Superior temporal gyrus (tissue), 1 donor: ENCODE data around the gene OVCA2.

ENCODE experiments used
- DNase-seq: peaks from one replicate; pipeline ENCODE4 v3.0.0-alpha.2; 2016; ENCODE audit errors: extremely low spot score

OVCA2 gene

GRCh38 chr17:2065949-2066400 is 24.2 kb downstream of the OVCA2 start:
- DNase-seq = no peak

- no peak for DNase-seq
Measured at GRCh38 chr17:2067048-2067561, 25.3 kb downstream of the OVCA2 start.

- no peak for DNase-seq
Measured at GRCh38 chr17:2067608-2068024, 25.8 kb downstream of the OVCA2 start.

DNA sequence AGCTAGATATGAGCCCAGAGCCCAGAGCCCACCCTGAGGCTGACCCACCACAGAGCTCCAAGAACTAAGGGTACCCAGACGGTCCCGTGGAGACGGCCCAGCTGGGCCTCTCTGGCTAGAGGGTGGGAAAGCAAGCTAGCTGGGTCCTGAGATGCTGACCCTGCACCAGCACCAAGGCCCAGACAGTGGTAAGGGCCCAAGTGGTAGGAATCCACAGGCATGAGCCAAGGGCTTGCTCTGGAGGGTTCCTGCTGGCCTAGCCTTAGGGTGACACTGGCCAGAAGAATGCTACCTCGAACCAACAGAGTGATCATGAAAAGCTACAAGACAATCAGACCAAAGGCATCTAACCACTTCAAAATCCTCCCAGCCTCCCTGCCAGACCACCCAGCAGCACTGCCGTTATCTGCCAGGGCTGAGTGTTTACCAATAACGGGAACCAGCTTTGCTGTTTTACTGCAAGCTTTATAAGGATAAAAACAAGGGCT is 26.3 kb downstream of the OVCA2 start:
- DNase-seq = no peak

- no peak for DNase-seq
Measured at GRCh38 chr17:2068519-2069051, 26.8 kb downstream of the OVCA2 start.

- DNase-seq = no peak
Measured at GRCh38 chr17:2070241-2071023, 28.6 kb downstream of the OVCA2 start.

GRCh38 chr17:2071024-2071385 is 29.2 kb downstream of the OVCA2 start:
- no peak for DNase-seq

GRCh38 chr17:2071455-2072281 is 29.8 kb downstream of the OVCA2 start:
- no peak for DNase-seq

- DNase-seq = no peak
Measured at GRCh38 chr17:2074919-2075318, 33.1 kb downstream of the OVCA2 start.

DNA sequence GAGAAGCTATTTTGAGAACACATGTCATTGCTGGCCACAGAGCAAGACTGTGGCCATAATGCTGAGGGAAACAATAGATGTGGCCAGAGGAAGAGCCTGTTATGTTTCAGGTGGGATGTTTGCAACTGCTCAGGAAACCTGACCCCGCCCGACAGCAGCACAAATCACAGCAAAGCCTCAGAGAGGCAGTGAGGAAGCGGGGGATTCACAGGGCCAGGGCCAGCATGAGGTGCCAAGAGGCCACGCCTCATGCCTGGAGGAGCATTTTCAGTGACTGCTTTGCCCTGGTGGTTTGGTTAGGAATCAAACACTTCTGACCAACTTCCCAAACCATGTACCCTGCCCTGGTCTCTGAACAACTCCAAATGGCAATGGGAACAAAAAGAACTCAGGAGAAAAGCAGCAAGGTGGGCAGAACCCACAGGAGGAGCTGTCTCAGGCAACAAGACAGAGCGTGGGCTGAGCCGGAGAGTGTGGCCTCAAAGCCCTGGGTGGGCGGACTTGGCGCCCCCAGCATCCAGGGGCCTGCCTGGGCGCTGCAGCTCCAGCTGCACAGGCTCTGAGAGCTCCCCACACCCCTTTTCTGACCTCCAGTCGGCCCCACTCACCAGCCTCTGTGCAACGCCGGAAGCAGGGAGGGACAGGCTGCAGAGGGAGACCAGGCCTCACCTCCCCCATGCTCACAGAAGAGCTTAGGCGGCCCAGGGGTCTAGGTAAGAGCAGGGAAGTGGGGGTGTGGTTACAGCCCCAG is 33.7 kb downstream of the OVCA2 start:
- DNase-seq = no peak

DNA sequence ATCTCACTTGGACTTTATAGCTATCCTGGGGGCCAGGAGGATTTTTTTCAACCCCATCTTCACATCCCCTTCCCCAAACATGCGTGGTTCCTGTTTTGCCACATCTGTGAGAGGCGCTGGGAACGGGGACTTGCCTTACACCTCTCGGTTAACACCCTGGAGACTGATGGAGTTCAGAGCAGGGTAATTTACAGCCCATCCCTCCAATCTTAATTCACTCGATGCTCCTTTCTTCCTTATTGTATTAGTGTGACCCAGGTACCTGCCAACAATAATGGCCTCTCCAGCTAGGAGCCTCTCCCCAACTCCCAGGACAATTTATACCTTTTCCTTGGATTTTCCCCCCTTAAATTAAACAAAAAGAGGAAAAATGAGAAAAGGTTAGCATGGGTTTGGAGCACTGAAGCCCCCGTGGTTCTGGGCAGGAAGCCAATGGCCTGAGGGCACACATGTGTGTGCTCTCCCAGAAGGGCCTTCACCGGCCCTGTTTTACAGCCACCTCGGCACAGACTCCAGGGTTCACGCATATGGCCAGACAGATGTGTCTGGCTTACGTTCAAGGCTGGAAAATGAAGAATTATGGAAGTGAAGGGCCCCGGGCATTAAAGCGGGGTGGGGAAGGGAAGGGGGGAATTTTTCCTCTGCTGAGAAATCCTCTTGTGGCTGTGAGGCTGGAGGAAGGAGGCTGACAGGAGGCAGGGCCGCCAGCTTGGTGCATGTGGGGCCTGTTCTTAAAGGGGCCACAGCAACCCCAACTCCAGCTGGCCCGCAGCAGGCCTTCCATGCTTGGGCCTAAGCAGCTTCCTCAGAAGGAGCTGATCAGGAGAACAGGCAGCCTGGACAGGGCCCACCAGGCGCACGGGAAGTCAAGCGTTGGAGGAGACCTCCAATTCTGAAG is 34.5 kb downstream of the OVCA2 start:
- no peak for DNase-seq

GRCh38 chr17:2077040-2077439 is 35.2 kb downstream of the OVCA2 start:
- DNase-seq = no peak

- no peak for DNase-seq
Measured at GRCh38 chr17:2081564-2081963, 39.7 kb downstream of the OVCA2 start.

DNA sequence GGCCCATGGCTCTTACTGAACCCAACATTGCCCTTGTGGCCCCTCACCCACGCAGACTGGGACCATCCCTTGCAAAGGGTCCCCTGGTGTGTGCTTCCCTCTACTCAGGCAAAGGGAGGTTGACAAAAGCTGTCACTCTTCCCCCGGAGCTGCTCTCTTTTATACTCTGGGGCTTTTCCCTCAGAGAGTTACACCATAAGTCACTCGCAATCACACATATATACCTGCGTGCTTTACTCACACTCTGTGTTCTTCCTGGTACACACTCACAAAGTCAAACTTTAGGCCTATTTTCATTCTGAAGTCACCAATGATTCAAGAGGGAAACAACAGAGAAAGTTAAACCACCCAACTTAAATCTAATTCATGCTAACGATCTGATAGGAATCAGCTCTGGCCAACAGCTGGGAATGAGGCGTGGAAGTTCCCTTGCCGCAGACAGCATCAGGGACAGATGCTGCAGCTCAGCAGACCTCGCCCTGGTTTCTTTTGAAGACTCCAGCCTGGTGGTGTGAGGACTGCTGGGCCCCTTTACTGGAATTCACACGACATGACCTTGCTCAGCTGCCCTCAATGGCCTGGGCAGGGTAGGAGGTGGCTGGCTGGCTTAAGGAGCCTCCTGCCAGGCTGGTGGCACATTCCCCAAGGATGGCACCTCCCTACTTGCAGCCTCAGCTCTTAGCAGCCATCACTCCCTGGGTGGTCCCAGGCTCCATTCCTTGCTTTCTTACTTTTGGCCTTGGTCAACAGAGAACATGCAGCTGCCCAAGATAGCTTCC is 40.4 kb downstream of the OVCA2 start:
- no peak for DNase-seq

GRCh38 chr17:2083613-2084035 is 41.8 kb downstream of the OVCA2 start:
- peak; percentile 13 for DNase-seq

GRCh38 chr17:2084036-2084765 is 42.4 kb downstream of the OVCA2 start:
- no peak for DNase-seq

DNA sequence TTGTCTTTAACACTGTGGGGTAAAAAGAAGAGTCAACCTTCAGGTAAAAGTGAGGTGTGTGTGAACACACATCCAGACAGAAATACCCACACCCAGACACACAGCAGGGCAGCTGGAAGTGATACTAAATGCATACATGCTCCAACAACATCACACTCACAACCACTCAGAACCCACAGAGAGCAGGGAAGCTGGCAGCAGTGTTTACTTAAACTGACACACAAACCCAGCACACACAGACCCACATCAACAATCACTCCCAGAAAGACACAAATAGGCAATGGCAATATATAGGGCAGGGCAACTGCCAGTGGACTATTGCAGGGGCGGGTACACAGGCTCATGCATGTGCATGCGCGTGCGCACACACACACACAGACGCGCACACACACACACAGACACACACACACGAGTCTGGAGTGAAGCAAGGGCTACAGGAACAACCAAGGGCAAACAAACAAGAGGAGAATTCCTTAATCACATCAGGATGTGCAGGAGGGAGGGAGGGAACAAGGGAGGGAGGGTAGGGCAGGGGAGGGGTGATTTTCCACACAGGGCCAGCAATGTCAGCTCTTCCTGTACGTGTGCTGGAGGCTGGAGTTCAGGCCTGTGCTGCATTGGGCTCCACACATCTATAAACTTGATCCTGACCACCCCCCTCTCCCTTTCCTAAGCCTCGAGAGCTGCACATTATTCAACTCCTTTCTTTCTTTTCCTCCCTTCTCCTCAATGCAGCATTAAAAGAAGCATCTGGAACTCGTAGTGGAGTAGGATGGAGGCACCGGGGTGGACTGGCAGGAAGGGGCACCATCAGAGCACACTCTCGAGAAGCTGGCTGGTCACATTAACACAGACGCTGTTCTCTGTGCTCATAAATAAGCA is 43.2 kb downstream of the OVCA2 start:
- DNase-seq = no peak

GRCh38 chr17:2085648-2085949 is 43.8 kb downstream of the OVCA2 start:
- DNase-seq = no peak
